K562 (cell line): Measurements from ENCODE around the gene PHETA1. TPM values are rescaled to one million over a fixed set of nuclear protein-coding genes. Genes with fewer than 3 reads are reported as not detected.

Experiments
- ATAC-seq: fragments of 200-7000 bp; cut with Tn5 transposase; 3 replicates; pipeline ENCODE4 v1.9.1; 2020; ENCODE audit warnings: moderate library complexity
- BruUV-seq: library from RNA; stranded (reverse); fragments of 400-500 nt; replicated peaks from 2 replicates; lab custom pipeline; 2021; lab: Mats Ljungman, UMichigan
- CTCF ChIA-PET: fragments of 300-600 bp; formaldehyde crosslinking; extraction: SDS; loops from one replicate; lab custom pipeline; 2021; ENCODE audit warnings: low intra/inter-chr PET ratio; lab: Yijun Ruan, JAX
- POLR2A ChIA-PET: fragments of 300-600, 350-650 bp; sonication (Branson Sonifier 250); formaldehyde crosslinking; extraction: SDS; loops from one replicate; lab custom pipeline; 2021; ENCODE audit warnings: antibody characterized with exemption, inconsistent platforms; lab: Yijun Ruan, JAX
- DNase-seq, 4 experiments: peaks; one replicate each; pipeline versions ENCODE4 v3.0.0 to v3.0.0-alpha.2; 2011 to 2018; ENCODE audit warnings: low spot score in 3 of 4, mixed read lengths in 3 of 4; ENCODE audit errors: extremely low read depth in 1 of 4
- FAIRE-seq: peaks from 2 replicates; lab custom pipeline; 2011; peaks lifted over from hg19 to GRCh38; lab: Jason Lieb, UNC
- H2AFZ ChIP-seq: 2 replicates; pipeline ENCODE4 v1.6.0; 2011; ENCODE audit warnings: low read depth, low read length, control low read depth, inconsistent platforms
- H3K27ac ChIP-seq: fragments of 200-600 bp; 3 replicates; pipeline ENCODE4 v1.8.0; 2011; ENCODE audit warnings: low read depth, mild to moderate bottlenecking, control low read depth, inconsistent platforms, low read length, moderate library complexity, mixed read lengths; ENCODE audit errors: extremely low read depth
- H3K27me3 ChIP-seq, 2 experiments: fragments of 300-600 bp in 1 of 2; 2 replicates in 1 of 2; 3 replicates in 1 of 2; pipeline versions ENCODE4 v1.6.0 to v1.8.0; 2011; ENCODE audit warnings: inconsistent platforms in 2 of 2, low read length in 2 of 2, mild to moderate bottlenecking in 1 of 2, mixed read lengths in 1 of 2, moderate library complexity in 1 of 2; ENCODE audit not compliant: control insufficient read depth in 2 of 2, insufficient read depth in 2 of 2
- H3K36me3 ChIP-seq: fragments of 300-600 bp; 3 replicates; pipeline ENCODE4 v1.8.0; 2011; ENCODE audit warnings: mild to moderate bottlenecking, low read length, inconsistent platforms; ENCODE audit not compliant: control insufficient read depth, insufficient read depth
- H3K4me1 ChIP-seq, 2 experiments: fragments of 200-600 bp in 1 of 2; replicated peaks in 1 of 2; 2 replicates in 1 of 2; 3 replicates in 1 of 2; pipeline versions ENCODE4 v1.5.1 to v1.8.0; 2011; ENCODE audit warnings: inconsistent platforms in 2 of 2, low read length in 2 of 2, mild to moderate bottlenecking in 1 of 2, mixed read lengths in 1 of 2, moderate library complexity in 1 of 2; ENCODE audit not compliant: control insufficient read depth in 2 of 2, insufficient read depth in 2 of 2
- H3K4me2 ChIP-seq: 2 replicates; pipeline ENCODE4 v1.6.1; 2011; ENCODE audit warnings: low read length, control low read depth, inconsistent platforms, mixed read lengths; ENCODE audit not compliant: insufficient read depth
- H3K4me3 ChIP-seq: fragments of 200-600 bp; sonication (generic), shearing (Covaris generic); 2 replicates; pipeline ENCODE4 v1.5.1; 2016; ENCODE audit warnings: control low read depth, inconsistent platforms
- H3K79me2 ChIP-seq: fragments of 200-600 bp; 3 replicates; pipeline ENCODE4 v1.8.0; 2011; ENCODE audit warnings: low read length, inconsistent platforms; ENCODE audit not compliant: control insufficient read depth, insufficient read depth
- H3K9ac ChIP-seq, 2 experiments: 2 replicates each; pipeline versions ENCODE4 v1.6.0 to v1.6.1; 2011; ENCODE audit warnings: low read depth in 2 of 2, low read length in 2 of 2, control low read depth in 1 of 2, inconsistent platforms in 1 of 2, mild to moderate bottlenecking in 1 of 2, mixed read lengths in 1 of 2; ENCODE audit not compliant: insufficient read depth in 1 of 2
- H3K9me1 ChIP-seq: one replicate; pipeline ENCODE4 v1.6.0; 2011; ENCODE audit warnings: inconsistent platforms, mild to moderate bottlenecking, low read length, moderate library complexity; ENCODE audit not compliant: control insufficient read depth, insufficient read depth
- H3K9me3 ChIP-seq: replicated peaks from 2 replicates; pipeline ENCODE4 v1.5.1; 2011; ENCODE audit warnings: low read depth, low read length, inconsistent platforms; ENCODE audit not compliant: control insufficient read depth, insufficient read depth
- H4K20me1 ChIP-seq: replicated peaks from 2 replicates; pipeline ENCODE4 v1.6.1; 2011; ENCODE audit warnings: low read length, inconsistent platforms, mixed read lengths; ENCODE audit not compliant: control insufficient read depth, insufficient read depth
- ATF1 ChIP-seq, 2 experiments: fragments of 450-650 bp in 1 of 2; IDR thresholded peaks; 2 replicates each; pipeline ENCODE4 v1.6.1; 2016; ENCODE audit warnings: missing compliant biosample characterization in 1 of 2, missing genetic modification characterization in 1 of 2
- FOS ChIP-seq: IDR thresholded peaks from 3 replicates; pipeline ENCODE4 v1.6.1; 2011; ENCODE audit not compliant: insufficient read length; ENCODE audit errors: extremely low read depth
- RAD51 ChIP-seq: fragments of 450-650 bp; IDR thresholded peaks from 2 replicates; pipeline ENCODE4 v1.7.1; 2016; ENCODE audit warnings: low read depth, mild to moderate bottlenecking, borderline replicate concordance
- SETDB1 ChIP-seq: IDR thresholded peaks from one replicate; pipeline ENCODE4 v1.6.1; 2012; ENCODE audit warnings: low read length, control low read depth, inconsistent platforms
- ZNF347 ChIP-seq: fragments of 450-650 bp; formaldehyde crosslinking; IDR thresholded peaks from 2 replicates; pipeline ENCODE4 v1.4.0; 2020; ENCODE audit warnings: low read depth, mild to moderate bottlenecking, moderate library complexity
- ZNF436 ChIP-seq: fragments of 250-450, 450-650 bp; sonication (Bioruptor Pico); formaldehyde crosslinking; IDR thresholded peaks from 2 replicates; pipeline ENCODE4 v1.7.0; 2020; ENCODE audit warnings: mild to moderate bottlenecking
- WGBS: fragments of 100-300 bp; shearing (Covaris generic); methylation state at CpG from one replicate; pipeline ENCODE4 v1.1.6; 2016; ENCODE audit warnings: low coverage, mixed read lengths; ENCODE audit not compliant: insufficient coverage; ENCODE audit errors: missing lambda C conversion rate; 5-methylcytosine and 5-hydroxymethylcytosine counted together
- in situ Hi-C: fragments of 300-500 bp; cut with MboI; formaldehyde crosslinking; loops from 4 replicates; pipeline ENCODE4 v1.15.0; 2018; ENCODE audit warnings: inconsistent platforms, mixed read lengths
- intact Hi-C: fragments of 100-400 bp; cut with micrococcal nuclease; formaldehyde crosslinking; loops from 2 replicates; pipeline ENCODE4 v1.14.2; 2022
- polyA plus RNA-seq, 8 experiments: library from polyadenylated mRNA; depleted of rRNA in 4 of 8; stranded (reverse) in 5 of 8; unstranded in 3 of 8; fragments of >200 nt; fragmentation: Nextera tagmentation in 2 of 8; fragmentation: Illumina TruSeq in 1 of 8; extraction: Ambion mirVana in 2 of 8; extraction: Trizol in 1 of 8; gene quantifications; 2 replicates each; pipeline versions ENCODE4 v1.2.1 to v1.2.3, GENCODE V29; 2011 to 2014; ENCODE audit warnings: inconsistent platforms in 1 of 8, missing spikeins in 1 of 8
- total RNA-seq, 7 experiments: library from RNA; depleted of rRNA in 6 of 7; stranded (reverse); fragments of >200 nt in 6 of 7; fragmentation: Illumina TruSeq in 2 of 7; extraction: Trizol in 2 of 7; gene quantifications; 2 replicates each; pipeline versions ENCODE4 v1.2.1 to v1.2.3, GENCODE V29; 2011 to 2021; ENCODE audit warnings: low replicate concordance in 1 of 7
- TF ChIP-seq, protein P1 (sequence below): fragments of 450-650 bp; IDR thresholded peaks from 2 replicates; pipeline ENCODE4 v1.6.1; 2018; ENCODE audit not compliant: partially characterized antibody
- TF ChIP-seq, protein P2 (sequence below): fragments of 250-450 bp; sonication (Bioruptor Pico); IDR thresholded peaks from 2 replicates; pipeline ENCODE4 v1.4.0; 2020; ENCODE audit warnings: borderline replicate concordance
- TF ChIP-seq, protein P3 (sequence below), 3 experiments: IDR thresholded peaks in 2 of 3; conservative IDR thresholded peaks in 1 of 3; 2 replicates each; pipeline ENCODE4 v1.5.1; 2011 to 2012; ENCODE audit warnings: low read length in 3 of 3, mild to moderate bottlenecking in 3 of 3, control low read depth in 2 of 3, improper control_type of control experiment in 1 of 3, inconsistent platforms in 1 of 3, low read depth in 1 of 3, mixed read lengths in 1 of 3, moderate library complexity in 1 of 3; ENCODE audit not compliant: insufficient read depth in 2 of 3
- TF ChIP-seq, protein P4 (sequence below): fragments of 450-650 bp; IDR thresholded peaks from 2 replicates; pipeline ENCODE4 v1.6.1; 2017; ENCODE audit warnings: antibody characterized with exemption, mild to moderate bottlenecking

Gene PHETA1
- total and polyA plus RNA-seq, 9 of the 15 experiments (the other 6 are each of a cell fraction or from before 2014, with no cell fraction given): 0.03 to 12.4 (median 3.0) TPM

DNA sequence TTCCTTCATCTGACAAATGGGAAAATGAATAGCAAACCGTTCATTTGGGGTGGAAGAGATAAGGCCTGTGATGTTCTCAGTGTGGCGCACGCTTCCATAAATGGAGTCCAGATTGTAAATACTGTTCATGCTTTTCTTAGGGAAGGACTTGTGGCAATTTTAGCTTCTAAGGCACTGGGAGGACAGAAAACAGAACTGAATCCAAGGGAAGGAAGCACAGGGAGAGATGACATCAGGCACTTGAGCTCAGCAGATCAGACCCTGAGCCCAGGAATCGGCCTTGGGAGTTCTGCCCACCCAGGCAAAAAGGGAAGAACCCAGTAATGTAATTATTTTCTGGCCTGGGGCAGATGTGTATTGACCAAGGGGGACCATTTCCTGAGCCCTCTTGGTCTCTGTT is 29.6 kb upstream of the PHETA1 start:
- CTCF ChIA-PET: interaction anchor here (3.0 kb wide), 1 partner anchor 53 kb away, joined by 54 read pairs; no protein-coding TSS in a partner anchor
- Histone ChIP-seq H3K27me3 (no peaks in the 10 kb centered on the region), H3K4me3 (no peak overlapping the region), H2AFZ (peak overlapping the region; percentile 37), H3K9ac (peak overlapping the region in 1 of 2 experiments; percentile 2; a peak in 1 of 4 replicates), H3K27ac (peak overlapping the region; percentile 12; the same call in 1 of the 3 replicates), H3K79me2 (no peaks in the 10 kb centered on the region), H3K4me1 (peaks cover 30 to 37% of the 10 kb centered on the region in 2 experiments; a peak in 4 of 5 replicates), H3K36me3 (no peaks in the 10 kb centered on the region), H4K20me1 (no peaks in the 10 kb centered on the region), H3K9me1 (no peaks in the 10 kb centered on the region), H3K9me3 (no peaks in the 10 kb centered on the region), H3K4me2 (no peak overlapping the region)
- POLR2A ChIA-PET: interaction anchor here (0.5 to 1.0 kb wide), 5 partner anchors 8 to 699 kb away, joined by 3 read pairs; no protein-coding TSS in a partner anchor
- DNase-seq (peak in 1 of 4 experiments; percentile 10), FAIRE-seq (peak; percentile 49), ATAC-seq (no peak)
- in situ Hi-C loops: no loop called here
- intact Hi-C loops: loop anchor here (5.0 kb wide), 1 partner anchor 66 kb away; no protein-coding TSS in a partner anchor
- 46% methylated on average over 4 of the region's 4 CpGs for WGBS
- BruUV-seq: no TSS peak
- TF ChIP-seq, protein P1, sequence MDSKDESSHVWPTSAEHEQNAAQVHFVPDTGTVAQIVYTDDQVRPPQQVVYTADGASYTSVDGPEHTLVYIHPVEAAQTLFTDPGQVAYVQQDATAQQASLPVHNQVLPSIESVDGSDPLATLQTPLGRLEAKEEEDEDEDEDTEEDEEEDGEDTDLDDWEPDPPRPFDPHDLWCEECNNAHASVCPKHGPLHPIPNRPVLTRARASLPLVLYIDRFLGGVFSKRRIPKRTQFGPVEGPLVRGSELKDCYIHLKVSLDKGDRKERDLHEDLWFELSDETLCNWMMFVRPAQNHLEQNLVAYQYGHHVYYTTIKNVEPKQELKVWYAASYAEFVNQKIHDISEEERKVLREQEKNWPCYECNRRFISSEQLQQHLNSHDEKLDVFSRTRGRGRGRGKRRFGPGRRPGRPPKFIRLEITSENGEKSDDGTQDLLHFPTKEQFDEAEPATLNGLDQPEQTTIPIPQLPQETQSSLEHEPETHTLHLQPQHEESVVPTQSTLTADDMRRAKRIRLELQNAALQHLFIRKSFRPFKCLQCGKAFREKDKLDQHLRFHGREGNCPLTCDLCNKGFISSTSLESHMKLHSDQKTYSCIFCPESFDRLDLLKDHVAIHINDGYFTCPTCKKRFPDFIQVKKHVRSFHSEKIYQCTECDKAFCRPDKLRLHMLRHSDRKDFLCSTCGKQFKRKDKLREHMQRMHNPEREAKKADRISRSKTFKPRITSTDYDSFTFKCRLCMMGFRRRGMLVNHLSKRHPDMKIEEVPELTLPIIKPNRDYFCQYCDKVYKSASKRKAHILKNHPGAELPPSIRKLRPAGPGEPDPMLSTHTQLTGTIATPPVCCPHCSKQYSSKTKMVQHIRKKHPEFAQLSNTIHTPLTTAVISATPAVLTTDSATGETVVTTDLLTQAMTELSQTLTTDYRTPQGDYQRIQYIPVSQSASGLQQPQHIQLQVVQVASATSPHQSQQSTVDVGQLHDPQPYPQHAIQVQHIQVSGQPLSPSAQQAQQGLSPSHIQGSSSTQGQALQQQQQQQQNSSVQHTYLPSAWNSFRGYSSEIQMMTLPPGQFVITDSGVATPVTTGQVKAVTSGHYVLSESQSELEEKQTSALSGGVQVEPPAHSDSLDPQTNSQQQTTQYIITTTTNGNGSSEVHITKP: no peak
- no peak for TF ChIP-seq SETDB1
- no peak for TF ChIP-seq FOS
- TF ChIP-seq, protein P2, sequence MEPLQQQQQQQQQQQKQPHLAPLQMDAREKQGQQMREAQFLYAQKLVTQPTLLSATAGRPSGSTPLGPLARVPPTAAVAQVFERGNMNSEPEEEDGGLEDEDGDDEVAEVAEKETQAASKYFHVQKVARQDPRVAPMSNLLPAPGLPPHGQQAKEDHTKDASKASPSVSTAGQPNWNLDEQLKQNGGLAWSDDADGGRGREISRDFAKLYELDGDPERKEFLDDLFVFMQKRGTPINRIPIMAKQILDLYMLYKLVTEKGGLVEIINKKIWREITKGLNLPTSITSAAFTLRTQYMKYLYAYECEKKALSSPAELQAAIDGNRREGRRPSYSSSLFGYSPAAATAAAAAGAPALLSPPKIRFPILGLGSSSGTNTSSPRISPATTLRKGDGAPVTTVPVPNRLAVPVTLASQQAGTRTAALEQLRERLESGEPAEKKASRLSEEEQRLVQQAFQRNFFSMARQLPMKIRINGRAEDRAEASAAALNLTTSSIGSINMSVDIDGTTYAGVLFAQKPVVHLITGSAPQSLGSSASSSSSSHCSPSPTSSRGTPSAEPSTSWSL: no peak
- TF ChIP-seq, protein P3, sequence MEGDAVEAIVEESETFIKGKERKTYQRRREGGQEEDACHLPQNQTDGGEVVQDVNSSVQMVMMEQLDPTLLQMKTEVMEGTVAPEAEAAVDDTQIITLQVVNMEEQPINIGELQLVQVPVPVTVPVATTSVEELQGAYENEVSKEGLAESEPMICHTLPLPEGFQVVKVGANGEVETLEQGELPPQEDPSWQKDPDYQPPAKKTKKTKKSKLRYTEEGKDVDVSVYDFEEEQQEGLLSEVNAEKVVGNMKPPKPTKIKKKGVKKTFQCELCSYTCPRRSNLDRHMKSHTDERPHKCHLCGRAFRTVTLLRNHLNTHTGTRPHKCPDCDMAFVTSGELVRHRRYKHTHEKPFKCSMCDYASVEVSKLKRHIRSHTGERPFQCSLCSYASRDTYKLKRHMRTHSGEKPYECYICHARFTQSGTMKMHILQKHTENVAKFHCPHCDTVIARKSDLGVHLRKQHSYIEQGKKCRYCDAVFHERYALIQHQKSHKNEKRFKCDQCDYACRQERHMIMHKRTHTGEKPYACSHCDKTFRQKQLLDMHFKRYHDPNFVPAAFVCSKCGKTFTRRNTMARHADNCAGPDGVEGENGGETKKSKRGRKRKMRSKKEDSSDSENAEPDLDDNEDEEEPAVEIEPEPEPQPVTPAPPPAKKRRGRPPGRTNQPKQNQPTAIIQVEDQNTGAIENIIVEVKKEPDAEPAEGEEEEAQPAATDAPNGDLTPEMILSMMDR (IDR thresholded peaks at IDR 0.05 in 2 of 3, conservative IDR thresholded peaks at IDR 0.05 in 1 of 3; ENCODE audit: insufficient read depth in 2 of 3, low read depth in 1 of 3, low read length in 3 of 3): no peak
- TF ChIP-seq ZNF347 (CRISPR knock-in tag): no peak
- no peak for TF ChIP-seq ZNF436
- TF ChIP-seq, protein P4, sequence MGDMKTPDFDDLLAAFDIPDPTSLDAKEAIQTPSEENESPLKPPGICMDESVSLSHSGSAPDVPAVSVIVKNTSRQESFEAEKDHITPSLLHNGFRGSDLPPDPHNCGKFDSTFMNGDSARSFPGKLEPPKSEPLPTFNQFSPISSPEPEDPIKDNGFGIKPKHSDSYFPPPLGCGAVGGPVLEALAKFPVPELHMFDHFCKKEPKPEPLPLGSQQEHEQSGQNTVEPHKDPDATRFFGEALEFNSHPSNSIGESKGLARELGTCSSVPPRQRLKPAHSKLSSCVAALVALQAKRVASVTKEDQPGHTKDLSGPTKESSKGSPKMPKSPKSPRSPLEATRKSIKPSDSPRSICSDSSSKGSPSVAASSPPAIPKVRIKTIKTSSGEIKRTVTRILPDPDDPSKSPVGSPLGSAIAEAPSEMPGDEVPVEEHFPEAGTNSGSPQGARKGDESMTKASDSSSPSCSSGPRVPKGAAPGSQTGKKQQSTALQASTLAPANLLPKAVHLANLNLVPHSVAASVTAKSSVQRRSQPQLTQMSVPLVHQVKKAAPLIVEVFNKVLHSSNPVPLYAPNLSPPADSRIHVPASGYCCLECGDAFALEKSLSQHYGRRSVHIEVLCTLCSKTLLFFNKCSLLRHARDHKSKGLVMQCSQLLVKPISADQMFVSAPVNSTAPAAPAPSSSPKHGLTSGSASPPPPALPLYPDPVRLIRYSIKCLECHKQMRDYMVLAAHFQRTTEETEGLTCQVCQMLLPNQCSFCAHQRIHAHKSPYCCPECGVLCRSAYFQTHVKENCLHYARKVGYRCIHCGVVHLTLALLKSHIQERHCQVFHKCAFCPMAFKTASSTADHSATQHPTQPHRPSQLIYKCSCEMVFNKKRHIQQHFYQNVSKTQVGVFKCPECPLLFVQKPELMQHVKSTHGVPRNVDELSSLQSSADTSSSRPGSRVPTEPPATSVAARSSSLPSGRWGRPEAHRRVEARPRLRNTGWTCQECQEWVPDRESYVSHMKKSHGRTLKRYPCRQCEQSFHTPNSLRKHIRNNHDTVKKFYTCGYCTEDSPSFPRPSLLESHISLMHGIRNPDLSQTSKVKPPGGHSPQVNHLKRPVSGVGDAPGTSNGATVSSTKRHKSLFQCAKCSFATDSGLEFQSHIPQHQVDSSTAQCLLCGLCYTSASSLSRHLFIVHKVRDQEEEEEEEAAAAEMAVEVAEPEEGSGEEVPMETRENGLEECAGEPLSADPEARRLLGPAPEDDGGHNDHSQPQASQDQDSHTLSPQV: no peak
- no peak for TF ChIP-seq ATF1 (CRISPR knock-in tag; IDR thresholded peaks at IDR 0.05)
- no peak for TF ChIP-seq ATF1 (tag; IDR thresholded peaks at IDR 0.05)
- no peak for TF ChIP-seq RAD51
